ENCODE data around the gene EIF5AL1. TPM values are rescaled to one million over a fixed set of nuclear protein-coding genes. Genes with fewer than 3 reads are reported as not detected.
"Not testable (repeated sequence)": the region's sequence is repeated elsewhere in the genome, so short reads cannot be mapped to it uniquely, and the experiment has no call there.

The EIF5AL1 gene
- total and polyA plus RNA-seq, 2 of the 4 experiments (the other 2 are of a cell fraction) = 1.1 to 1.4 TPM

- H3K4me1 ChIP-seq (ENCODE audit: control insufficient read depth, insufficient read depth, low read length); ATAC-seq (ENCODE audit: low read depth); H4K91ac ChIP-seq (ENCODE audit: insufficient read depth, low read depth, low read length); H3K9me3 ChIP-seq (ENCODE audit: control insufficient read depth, insufficient read depth, low read length); H2BK15ac ChIP-seq (ENCODE audit: low read depth, low read length); H2AK5ac ChIP-seq (ENCODE audit: low read depth, low read length); DNase-seq; H3K14ac ChIP-seq (replicated peaks; ENCODE audit: low read depth, low read length); H4K5ac ChIP-seq (ENCODE audit: low read depth, low read length); H3K4me2 ChIP-seq (ENCODE audit: low read depth, low read length); CTCF ChIA-PET; in situ Hi-C loops (cut with MboI; ENCODE audit: low sequenced_read_pairs); H3K18ac ChIP-seq (ENCODE audit: low read depth, low read length); H3K27ac ChIP-seq (ENCODE audit: insufficient read depth, low read length); H3K4me3 ChIP-seq (ENCODE audit: insufficient read depth, low read depth, low read length); H4K20me1 ChIP-seq (ENCODE audit: insufficient read depth, low read length); H3K9me1 ChIP-seq (ENCODE audit: insufficient read depth, low read length); H2BK5ac ChIP-seq (ENCODE audit: low read depth, low read length, poor library complexity, severe bottlenecking); H2BK20ac ChIP-seq (ENCODE audit: low read depth, low read length); POLR2A ChIA-PET (ENCODE audit: unreplicated experiment); H2BK120ac ChIP-seq (ENCODE audit: low read depth, low read length); H3K9ac ChIP-seq (ENCODE audit: low read depth, low read length); H3K4ac ChIP-seq (ENCODE audit: low read depth, low read length); H4K8ac ChIP-seq (ENCODE audit: low read depth in 2 of 2, low read length in 2 of 2); H2AFZ ChIP-seq (replicated peaks; ENCODE audit: low read length, poor library complexity); H3K56ac ChIP-seq (ENCODE audit: extremely low read depth, insufficient read depth, low read length); H3K23ac ChIP-seq (ENCODE audit: low read depth, low read length); dilution Hi-C loops (cut with HindIII; ENCODE audit: low sequenced_read_pairs, unreplicated experiment); H2AK9ac ChIP-seq (replicated peaks; ENCODE audit: low read depth, low read length, poor library complexity); H3K36me3 ChIP-seq (ENCODE audit: control insufficient read depth, insufficient read depth, low read length); BruUV-seq (replicated peaks); H3K79me1 ChIP-seq (ENCODE audit: low read depth in 1 of 2, low read length in 2 of 2): not testable (repeated sequence)
- H3K27me3 ChIP-seq (ENCODE audit: control insufficient read depth, insufficient read depth, low read length) = peaks cover 21% of the 10 kb centered on the region
- intact Hi-C loops (cut with micrococcal nuclease) = loop anchor here (10.0 kb wide), 1 partner anchor 590 kb away; the partner anchor contains the start of gene PLAC9
- no CpG with 5 or more reads among the region's 3 CpGs for WGBS, 2 experiments (ENCODE audit: extremely low coverage in 2 of 2, insufficient read length in 1 of 2)
Measured at GRCh38 chr10:79544408-79544807, 32.1 kb downstream of the EIF5AL1 start.

- peaks cover 21% of the 10 kb centered on the region for H3K27me3 ChIP-seq (ENCODE audit: control insufficient read depth, insufficient read depth, low read length)
- BruUV-seq (replicated peaks); H2AFZ ChIP-seq (replicated peaks; ENCODE audit: low read length, poor library complexity); H3K4ac ChIP-seq (ENCODE audit: low read depth, low read length); dilution Hi-C loops (cut with HindIII; ENCODE audit: low sequenced_read_pairs, unreplicated experiment); H4K5ac ChIP-seq (ENCODE audit: low read depth, low read length); H3K79me1 ChIP-seq (ENCODE audit: low read depth in 1 of 2, low read length in 2 of 2); POLR2A ChIA-PET (ENCODE audit: unreplicated experiment); H3K9me1 ChIP-seq (ENCODE audit: insufficient read depth, low read length); H2BK120ac ChIP-seq (ENCODE audit: low read depth, low read length); H3K23ac ChIP-seq (ENCODE audit: low read depth, low read length); H3K27ac ChIP-seq (ENCODE audit: insufficient read depth, low read length); H3K14ac ChIP-seq (replicated peaks; ENCODE audit: low read depth, low read length); H3K4me1 ChIP-seq (ENCODE audit: control insufficient read depth, insufficient read depth, low read length); H4K8ac ChIP-seq (ENCODE audit: low read depth in 2 of 2, low read length in 2 of 2); H2AK5ac ChIP-seq (ENCODE audit: low read depth, low read length); H4K91ac ChIP-seq (ENCODE audit: insufficient read depth, low read depth, low read length); H2BK15ac ChIP-seq (ENCODE audit: low read depth, low read length); H2AK9ac ChIP-seq (replicated peaks; ENCODE audit: low read depth, low read length, poor library complexity); in situ Hi-C loops (cut with MboI; ENCODE audit: low sequenced_read_pairs); H3K56ac ChIP-seq (ENCODE audit: extremely low read depth, insufficient read depth, low read length); DNase-seq; H3K9me3 ChIP-seq (ENCODE audit: control insufficient read depth, insufficient read depth, low read length); H3K18ac ChIP-seq (ENCODE audit: low read depth, low read length); H3K36me3 ChIP-seq (ENCODE audit: control insufficient read depth, insufficient read depth, low read length); H2BK20ac ChIP-seq (ENCODE audit: low read depth, low read length); CTCF ChIA-PET; H4K20me1 ChIP-seq (ENCODE audit: insufficient read depth, low read length); H3K9ac ChIP-seq (ENCODE audit: low read depth, low read length); H3K4me2 ChIP-seq (ENCODE audit: low read depth, low read length); ATAC-seq (ENCODE audit: low read depth); H2BK5ac ChIP-seq (ENCODE audit: low read depth, low read length, poor library complexity, severe bottlenecking); H3K4me3 ChIP-seq (ENCODE audit: insufficient read depth, low read depth, low read length): not testable (repeated sequence)
- no CpG with 5 or more reads among the region's 3 CpGs for WGBS, 2 experiments (ENCODE audit: extremely low coverage in 2 of 2, insufficient read length in 1 of 2)
- intact Hi-C loops (cut with micrococcal nuclease) = loop anchor here (10.0 kb wide), 1 partner anchor 590 kb away; the partner anchor contains the start of gene PLAC9
Measured at GRCh38 chr10:79544926-79545659, 32.8 kb downstream of the EIF5AL1 start.

Measured in IMR-90 (cell line).